Upper lobe of left lung (tissue), 4 donors: Measurements from ENCODE around the gene PEF1.

Source experiments
- EP300 ChIP-seq, 4 donors: sonication (generic); formaldehyde crosslinking; IDR thresholded peaks; one replicate each; pipeline ENCODE4 v1.5.1; 2017; ENCODE audit warnings: antibody characterized with exemption in 4 of 4, control low read depth in 2 of 4
- POLR2A ChIP-seq, 4 donors: fragments of 450-650 bp; IDR thresholded peaks; one replicate each; pipeline ENCODE4 v1.5.1; 2016 to 2017; ENCODE audit warnings: antibody characterized with exemption in 4 of 4, mild to moderate bottlenecking in 2 of 4
- POLR2AphosphoS5 ChIP-seq, 2 donors: sonication (generic); formaldehyde crosslinking; IDR thresholded peaks; one replicate each; pipeline ENCODE4 v1.5.1; 2017; ENCODE audit warnings: antibody characterized with exemption in 2 of 2
- TF ChIP-seq, protein P1 (sequence below), 6 experiments: fragments of 450-650 bp in 4 of 6; fragments of 200-600 bp in 2 of 6; sonication (generic) in 2 of 6; IDR thresholded peaks; one replicate each; pipeline ENCODE4 v1.5.1; 2016 to 2019; ENCODE audit warnings: antibody characterized with exemption in 6 of 6

DNA sequence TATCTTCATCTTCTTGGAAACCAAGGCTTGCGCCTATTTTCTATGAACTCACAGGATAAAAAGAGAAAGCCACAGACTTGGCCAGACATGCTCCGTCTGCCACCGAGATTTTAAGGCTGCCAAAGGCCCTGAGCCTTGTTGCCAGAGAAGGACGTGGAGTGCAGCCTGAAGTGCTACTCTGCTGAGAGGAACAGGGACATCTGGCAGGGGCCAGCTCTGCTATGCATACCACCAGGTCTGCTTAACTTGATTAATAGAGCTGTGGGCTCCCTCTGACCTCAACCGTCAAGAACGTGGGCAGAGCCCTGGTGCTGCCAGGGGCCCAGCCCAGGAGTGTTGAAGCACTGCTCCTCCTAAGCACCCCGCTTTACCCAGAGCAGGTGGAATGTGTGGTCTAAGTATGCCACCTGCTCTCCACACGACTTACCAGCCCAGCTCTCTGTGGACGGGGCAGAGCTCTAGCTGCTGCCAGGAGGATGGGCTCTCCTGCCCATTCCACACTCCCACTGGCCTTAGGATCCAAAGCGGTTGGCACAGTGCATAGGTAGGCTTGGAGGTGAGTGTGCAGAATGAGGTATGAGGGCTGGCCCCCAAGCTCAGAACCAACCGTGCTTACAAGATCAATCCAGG, 16.6 kb downstream of the PEF1 start:
- TF ChIP-seq, protein P1, sequence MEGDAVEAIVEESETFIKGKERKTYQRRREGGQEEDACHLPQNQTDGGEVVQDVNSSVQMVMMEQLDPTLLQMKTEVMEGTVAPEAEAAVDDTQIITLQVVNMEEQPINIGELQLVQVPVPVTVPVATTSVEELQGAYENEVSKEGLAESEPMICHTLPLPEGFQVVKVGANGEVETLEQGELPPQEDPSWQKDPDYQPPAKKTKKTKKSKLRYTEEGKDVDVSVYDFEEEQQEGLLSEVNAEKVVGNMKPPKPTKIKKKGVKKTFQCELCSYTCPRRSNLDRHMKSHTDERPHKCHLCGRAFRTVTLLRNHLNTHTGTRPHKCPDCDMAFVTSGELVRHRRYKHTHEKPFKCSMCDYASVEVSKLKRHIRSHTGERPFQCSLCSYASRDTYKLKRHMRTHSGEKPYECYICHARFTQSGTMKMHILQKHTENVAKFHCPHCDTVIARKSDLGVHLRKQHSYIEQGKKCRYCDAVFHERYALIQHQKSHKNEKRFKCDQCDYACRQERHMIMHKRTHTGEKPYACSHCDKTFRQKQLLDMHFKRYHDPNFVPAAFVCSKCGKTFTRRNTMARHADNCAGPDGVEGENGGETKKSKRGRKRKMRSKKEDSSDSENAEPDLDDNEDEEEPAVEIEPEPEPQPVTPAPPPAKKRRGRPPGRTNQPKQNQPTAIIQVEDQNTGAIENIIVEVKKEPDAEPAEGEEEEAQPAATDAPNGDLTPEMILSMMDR (IDR thresholded peaks at IDR 0.05), result no peak
- TF ChIP-seq POLR2A (IDR thresholded peaks at IDR 0.05) (peak in 1 of 4 donors; percentile 42), EP300 (IDR thresholded peaks at IDR 0.05) (peak in 1 of 4 donors; percentile 4), POLR2AphosphoS5 (IDR thresholded peaks at IDR 0.05) (peak; percentile 9 to 30)
